ENCODE data around the gene TECPR1.

TECPR1 gene

GRCh38 chr7:98209166-98209920, 42.7 kb downstream of the TECPR1 start:
- no peak for DNase-seq

DNA sequence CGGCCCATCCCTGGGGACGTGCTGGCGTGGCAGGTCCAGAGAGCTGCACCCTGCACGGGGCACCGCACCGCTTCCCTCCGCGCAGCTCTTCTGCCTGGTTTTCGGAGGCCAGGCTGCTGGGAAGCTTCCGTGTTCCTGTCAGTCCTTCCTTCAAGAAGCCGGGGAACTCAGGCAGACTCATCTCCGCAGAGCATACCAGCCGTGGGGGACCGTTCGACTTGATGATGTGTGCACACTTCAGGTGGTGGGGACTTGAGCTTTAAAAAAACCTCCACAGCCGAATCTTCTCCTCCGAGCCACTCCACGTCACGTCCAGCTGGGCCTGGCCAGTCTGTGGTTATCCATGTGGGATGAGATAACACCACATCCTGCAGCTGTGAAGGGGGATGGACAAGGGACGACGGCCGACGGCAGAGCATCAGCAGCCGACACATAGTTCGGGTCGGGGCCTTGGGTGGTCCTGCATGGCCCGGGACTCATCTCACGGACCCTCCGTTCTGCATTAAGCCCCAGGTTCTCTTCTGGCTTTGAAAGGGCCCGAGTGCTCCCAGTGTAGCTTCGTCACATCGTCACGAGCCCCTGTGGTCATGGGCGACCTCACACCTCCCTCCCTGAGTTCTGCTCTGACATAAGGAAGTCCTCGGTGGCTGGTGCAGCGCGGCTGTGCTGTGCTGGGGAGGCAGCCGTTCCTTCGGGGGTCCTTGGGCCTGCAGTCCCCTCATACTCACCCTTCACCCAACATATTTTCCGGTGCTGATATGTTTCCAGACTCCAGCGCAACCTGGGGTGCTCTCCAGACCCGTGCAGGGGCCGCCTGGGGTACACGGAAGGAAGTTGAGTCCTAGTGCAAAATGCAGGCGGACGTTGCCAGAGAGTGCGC, 45.3 kb downstream of the TECPR1 start:
- DNase-seq: no peak

GRCh38 chr7:98205162-98205845, 46.7 kb downstream of the TECPR1 start:
- DNase-seq: no peak

- no peak for DNase-seq
Observed at GRCh38 chr7:98204670-98205069, 47.4 kb downstream of the TECPR1 start.

DNA sequence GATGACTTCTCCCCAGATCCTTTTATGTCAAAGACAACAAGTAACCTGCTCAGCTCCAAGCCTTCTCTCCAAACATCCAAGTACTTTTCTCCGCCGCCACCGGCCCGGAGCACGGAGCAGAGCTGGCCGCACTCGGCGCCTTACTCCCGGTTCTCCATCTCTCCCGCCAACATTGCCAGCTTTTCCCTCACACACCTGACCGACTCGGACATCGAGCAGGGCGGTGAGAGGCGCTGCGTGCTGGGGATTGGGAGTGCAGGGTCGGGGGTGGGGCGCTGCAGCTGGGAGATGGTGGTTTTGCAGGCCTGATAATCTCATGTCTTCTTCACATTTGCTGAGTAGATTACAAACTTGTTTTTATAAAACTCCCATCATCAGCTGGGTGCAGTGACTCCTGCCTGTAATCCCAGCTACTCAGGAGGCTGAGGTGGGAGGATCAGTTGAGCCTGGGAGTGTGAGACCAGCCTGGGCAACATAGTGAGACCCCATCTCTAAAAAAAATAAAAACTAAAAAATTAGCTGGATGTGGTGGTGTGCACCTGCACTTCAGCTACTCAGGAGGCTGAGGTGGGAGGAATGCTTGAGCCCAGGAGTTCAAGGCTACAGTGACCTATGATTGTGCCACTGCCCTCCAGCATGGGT, 47.9 kb downstream of the TECPR1 start:
- no peak for DNase-seq

- no peak for DNase-seq
Observed at GRCh38 chr7:98203261-98203963, 48.6 kb downstream of the TECPR1 start.

- DNase-seq: no peak
Observed at GRCh38 chr7:98202367-98203195, 49.5 kb downstream of the TECPR1 start.

- DNase-seq: no peak
Observed at GRCh38 chr7:98200364-98200763, 51.7 kb downstream of the TECPR1 start.

GRCh38 chr7:98199131-98199530, 52.9 kb downstream of the TECPR1 start:
- no peak for DNase-seq

GRCh38 chr7:98196706-98197605, 55.1 kb downstream of the TECPR1 start:
- no peak for DNase-seq

DNA sequence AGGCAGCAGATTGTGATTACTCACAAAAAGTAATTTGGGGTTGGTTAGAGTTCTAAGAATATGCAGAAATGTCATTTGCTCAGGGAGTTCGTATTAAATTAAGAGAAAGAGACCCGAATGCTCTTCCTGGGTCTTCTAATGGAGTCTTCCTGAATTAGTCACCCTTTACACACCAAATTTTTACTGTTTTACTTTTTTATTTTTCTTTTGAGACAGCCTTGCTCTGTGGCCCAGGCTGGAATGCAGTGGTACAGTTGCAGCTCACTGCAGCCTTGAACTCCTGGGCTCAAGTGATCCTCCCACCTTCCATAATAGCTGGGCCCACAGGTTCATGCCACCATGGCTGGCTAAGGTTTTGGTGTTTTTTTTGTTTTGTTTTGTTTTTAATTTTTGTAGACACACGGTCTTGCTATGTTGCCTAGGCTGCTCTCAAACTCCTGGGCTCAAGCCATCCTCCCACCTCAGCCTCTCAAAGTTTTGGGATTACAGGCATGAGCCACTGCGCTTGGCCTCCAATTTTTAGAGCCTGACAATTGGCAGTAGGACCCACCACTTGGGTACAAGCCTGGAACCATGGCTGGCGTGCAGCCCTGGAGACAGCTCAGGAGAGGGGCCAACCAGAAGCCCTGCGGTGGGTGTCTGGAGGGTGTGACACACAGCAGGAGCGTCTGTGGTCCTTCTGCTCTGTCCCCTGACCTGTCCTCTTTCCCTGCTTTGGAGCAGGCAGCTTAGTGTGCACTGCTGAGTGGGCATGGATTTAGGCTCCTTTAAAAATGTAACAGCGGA, 57.2 kb downstream of the TECPR1 start:
- no peak for DNase-seq

DNA sequence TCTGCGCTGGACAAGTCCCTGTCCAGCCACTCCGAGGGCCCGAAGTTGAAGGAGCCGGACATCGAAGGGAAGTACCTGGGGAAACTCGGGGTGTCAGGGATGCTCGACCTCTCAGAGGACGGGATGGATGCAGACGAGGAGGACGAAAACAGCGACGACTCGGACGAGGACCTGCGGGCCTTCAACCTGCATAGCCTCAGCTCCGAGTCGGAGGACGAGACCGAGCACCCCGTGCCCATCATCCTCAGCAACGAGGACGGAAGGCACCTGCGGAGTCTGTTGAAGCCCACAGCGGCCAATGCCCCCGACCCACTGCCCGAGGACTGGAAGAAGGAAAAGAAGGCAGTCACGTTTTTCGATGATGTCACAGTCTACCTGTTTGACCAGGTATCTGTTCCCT, 57.8 kb downstream of the TECPR1 start:
- no peak for DNase-seq

- no peak for DNase-seq
Observed at GRCh38 chr7:98193474-98194180, 58.4 kb downstream of the TECPR1 start.

GRCh38 chr7:98192781-98193457, 59.1 kb downstream of the TECPR1 start:
- no peak for DNase-seq

DNA sequence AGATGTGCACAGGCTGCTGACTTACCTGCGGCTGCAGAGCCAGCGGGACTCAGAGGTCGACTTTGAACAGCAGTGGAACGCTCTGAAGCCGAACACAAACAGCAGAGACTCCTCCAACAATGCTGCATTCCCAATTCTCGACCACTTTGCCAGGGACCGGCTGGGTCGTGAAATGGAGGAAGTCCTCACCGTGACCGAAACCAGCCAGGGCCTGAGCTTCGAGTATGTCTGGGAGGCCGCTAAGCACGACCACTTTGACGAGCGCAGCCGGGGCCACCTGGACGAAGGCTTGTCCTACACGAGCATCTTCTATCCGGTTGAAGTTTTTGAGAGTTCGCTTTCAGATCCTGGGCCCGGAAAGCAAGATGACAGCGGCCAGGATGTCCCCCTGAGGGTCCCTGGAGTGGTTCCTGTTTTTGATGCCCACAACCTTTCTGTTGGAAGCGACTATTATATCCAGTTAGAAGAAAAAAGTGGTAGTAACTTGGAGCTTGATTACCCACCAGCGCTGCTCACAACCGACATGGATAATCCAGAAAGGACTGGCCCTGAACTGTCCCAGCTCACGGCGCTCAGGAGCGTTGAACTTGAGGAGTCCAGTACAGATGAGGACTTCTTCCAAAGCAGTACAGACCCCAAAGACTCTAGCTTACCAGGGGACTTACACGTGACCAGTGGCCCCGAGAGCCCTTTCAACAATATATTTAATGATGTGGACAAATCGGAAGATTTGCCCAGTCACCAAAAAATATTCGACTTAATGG, 60.2 kb downstream of the TECPR1 start:
- DNase-seq: no peak

GRCh38 chr7:98189559-98189958, 62.5 kb downstream of the TECPR1 start:
- no peak for DNase-seq

GRCh38 chr7:98187138-98187502, 64.9 kb downstream of the TECPR1 start:
- no peak for DNase-seq

All from T1000 (cell line).